ENCODE data around the gene YPEL4. TPM values are rescaled to one million over a fixed set of nuclear protein-coding genes. Genes with fewer than 3 reads are reported as not detected.

YPEL4 gene
- total RNA-seq, 1 experiment from 2014 or later: 0.16 TPM

DNA sequence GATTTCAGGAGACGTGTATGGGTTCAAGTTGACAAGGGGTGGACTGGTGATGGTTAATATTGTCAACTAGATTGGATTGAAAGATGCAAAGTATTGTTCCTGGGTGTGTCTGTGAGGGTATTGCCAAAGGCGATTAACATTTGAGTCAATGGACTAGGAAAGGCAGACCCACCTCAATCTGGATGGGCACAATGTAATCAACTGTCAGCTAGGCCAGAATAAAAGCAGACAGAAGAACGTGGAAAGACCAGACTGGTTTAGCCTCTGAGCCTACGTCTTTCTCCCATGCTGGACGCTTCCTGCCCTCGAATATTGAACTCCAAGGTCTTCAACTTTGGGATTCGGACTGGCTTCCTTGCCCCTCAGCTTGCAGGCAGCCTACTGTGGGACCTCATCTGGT is 1.7 kb upstream of the YPEL4 start:
- TF ChIP-seq, protein P1, sequence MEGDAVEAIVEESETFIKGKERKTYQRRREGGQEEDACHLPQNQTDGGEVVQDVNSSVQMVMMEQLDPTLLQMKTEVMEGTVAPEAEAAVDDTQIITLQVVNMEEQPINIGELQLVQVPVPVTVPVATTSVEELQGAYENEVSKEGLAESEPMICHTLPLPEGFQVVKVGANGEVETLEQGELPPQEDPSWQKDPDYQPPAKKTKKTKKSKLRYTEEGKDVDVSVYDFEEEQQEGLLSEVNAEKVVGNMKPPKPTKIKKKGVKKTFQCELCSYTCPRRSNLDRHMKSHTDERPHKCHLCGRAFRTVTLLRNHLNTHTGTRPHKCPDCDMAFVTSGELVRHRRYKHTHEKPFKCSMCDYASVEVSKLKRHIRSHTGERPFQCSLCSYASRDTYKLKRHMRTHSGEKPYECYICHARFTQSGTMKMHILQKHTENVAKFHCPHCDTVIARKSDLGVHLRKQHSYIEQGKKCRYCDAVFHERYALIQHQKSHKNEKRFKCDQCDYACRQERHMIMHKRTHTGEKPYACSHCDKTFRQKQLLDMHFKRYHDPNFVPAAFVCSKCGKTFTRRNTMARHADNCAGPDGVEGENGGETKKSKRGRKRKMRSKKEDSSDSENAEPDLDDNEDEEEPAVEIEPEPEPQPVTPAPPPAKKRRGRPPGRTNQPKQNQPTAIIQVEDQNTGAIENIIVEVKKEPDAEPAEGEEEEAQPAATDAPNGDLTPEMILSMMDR (IDR thresholded peaks at IDR 0.05; ENCODE audit: unreplicated experiment): no peak
- Mint-ChIP-seq H3K36me3 (ENCODE audit: insufficient read depth, unreplicated experiment) (peaks cover 4% of the 10 kb centered on the region), H3K27me3 (ENCODE audit: insufficient read depth, unreplicated experiment) (peaks cover 30% of the 10 kb centered on the region), H3K4me3 (ENCODE audit: unreplicated experiment) (no peak overlapping the region), H3K4me1 (ENCODE audit: insufficient read depth, unreplicated experiment) (peaks cover 36% of the 10 kb centered on the region), H3K27ac (ENCODE audit: low read depth, unreplicated experiment) (no peak overlapping the region), H3K9me3 (ENCODE audit: unreplicated experiment) (no peaks in the 10 kb centered on the region)
- POLR2A ChIA-PET: interaction anchor here (1.8 kb wide), 1 partner anchor 84 kb away, joined by 4 read pairs; the partner anchor contains the start of gene UBE2L6
- DNase-seq (ENCODE audit: unreplicated experiment): no peak
- CTCF ChIA-PET: interaction anchor here (1.2 to 2.5 kb wide), 3 partner anchors 9 to 97 kb away, joined by 3 to 9 read pairs (median 6); partner anchors contain the start of gene UBE2L6
- BruUV-seq (replicated peaks): no TSS peak
- intact Hi-C loops (cut with micrococcal nuclease): no loop called here

DNA sequence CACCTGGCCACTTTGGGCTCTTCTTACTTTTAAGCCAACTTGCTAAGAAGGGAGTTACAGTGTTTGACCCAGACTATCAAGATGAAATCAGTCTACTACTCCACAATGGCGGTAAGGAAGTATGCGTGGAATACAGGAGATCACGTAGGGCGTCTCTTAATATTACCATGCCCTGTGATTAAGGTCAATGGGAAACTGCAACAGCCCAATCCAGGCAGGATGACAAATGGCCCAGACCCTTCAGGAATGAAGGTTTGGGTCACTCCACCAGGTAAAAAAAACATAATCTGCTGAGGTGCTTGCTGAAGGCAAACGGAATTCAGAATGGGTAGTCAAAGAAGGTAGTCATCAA is 1.0 kb upstream of the YPEL4 start:
- no TSS peak for BruUV-seq (replicated peaks)
- Mint-ChIP-seq H3K36me3 (ENCODE audit: insufficient read depth, unreplicated experiment) (peaks cover 6% of the 10 kb centered on the region), H3K27ac (ENCODE audit: low read depth, unreplicated experiment) (no peak overlapping the region), H3K27me3 (ENCODE audit: insufficient read depth, unreplicated experiment) (peaks cover 35% of the 10 kb centered on the region), H3K4me1 (ENCODE audit: insufficient read depth, unreplicated experiment) (peaks cover 36% of the 10 kb centered on the region), H3K4me3 (ENCODE audit: unreplicated experiment) (no peak overlapping the region), H3K9me3 (ENCODE audit: unreplicated experiment) (no peaks in the 10 kb centered on the region)
- DNase-seq (ENCODE audit: unreplicated experiment): no peak
- ChIA-PET CTCF (interaction anchor here (0.5 to 2.5 kb wide), 3 partner anchors 10 to 185 kb away, joined by 3 to 12 read pairs (median 6); partner anchors contain the start of gene UBE2L6), POLR2A (no interaction called here)
- intact Hi-C loops (cut with micrococcal nuclease): no loop called here
- TF ChIP-seq, protein P1 (IDR thresholded peaks at IDR 0.05; ENCODE audit: unreplicated experiment): no peak

DNA sequence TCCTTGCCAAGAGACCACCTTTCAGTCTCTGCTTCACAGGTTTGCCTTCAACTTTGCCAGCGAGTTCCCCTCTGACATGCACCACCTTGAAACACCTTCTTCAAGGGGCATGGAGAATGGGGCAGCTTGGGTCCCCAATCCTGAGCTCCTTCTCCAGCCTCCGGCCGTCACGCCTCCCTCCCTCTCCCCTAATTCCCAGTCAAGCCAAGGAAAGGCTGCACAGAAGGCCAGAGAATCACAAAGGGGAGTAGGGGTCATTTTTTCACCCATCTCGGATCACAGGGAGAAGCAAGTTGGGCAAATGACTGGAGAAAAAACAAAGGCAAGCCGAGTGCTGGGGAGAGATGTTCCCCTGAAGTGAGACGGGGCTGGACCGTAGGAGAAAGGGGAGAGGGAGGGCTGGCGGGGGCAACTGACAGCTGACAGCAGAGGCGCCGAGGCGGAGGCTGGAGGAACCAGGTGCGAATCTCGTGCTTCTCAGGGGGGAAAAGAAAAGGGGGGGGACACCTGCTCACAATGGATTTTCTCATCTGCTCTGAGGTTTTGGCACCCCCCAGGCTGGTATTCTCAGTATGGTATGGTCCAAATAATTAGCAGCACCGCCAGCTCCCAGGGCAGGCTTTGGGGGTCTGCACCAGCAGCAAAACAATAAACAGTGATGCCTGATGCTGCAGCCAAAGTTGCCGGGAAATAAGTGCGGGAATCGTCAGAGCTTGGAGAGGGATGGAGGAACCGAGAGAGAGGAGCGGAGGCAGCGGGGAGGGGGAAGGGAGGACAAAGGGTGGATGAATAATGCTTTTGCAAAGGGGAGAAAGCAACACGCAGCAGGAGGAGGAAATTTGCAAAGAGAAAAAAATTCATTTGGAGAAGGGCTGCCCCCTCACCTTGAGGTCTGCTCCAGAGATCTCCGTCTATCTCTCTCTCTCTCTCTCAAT is 644 bp downstream of the YPEL4 start:
- ChIA-PET POLR2A (interaction anchor here (0.7 to 2.0 kb wide), 5 partner anchors 9 to 324 kb away, joined by 3 to 7 read pairs (median 5); partner anchors contain the start of genes CLP1 and TNKS1BP1), CTCF (interaction anchor here (0.6 to 2.2 kb wide), 5 partner anchors 8 to 300 kb away, joined by 3 to 12 read pairs (median 4); no protein-coding TSS in a partner anchor)
- Mint-ChIP-seq H3K36me3 (ENCODE audit: insufficient read depth, unreplicated experiment) (peaks cover 6% of the 10 kb centered on the region), H3K27ac (ENCODE audit: low read depth, unreplicated experiment) (peak overlapping the region; percentile 54), H3K27me3 (ENCODE audit: insufficient read depth, unreplicated experiment) (peaks cover 35% of the 10 kb centered on the region), H3K4me1 (ENCODE audit: insufficient read depth, unreplicated experiment) (peaks cover 36% of the 10 kb centered on the region), H3K9me3 (ENCODE audit: unreplicated experiment) (no peaks in the 10 kb centered on the region), H3K4me3 (ENCODE audit: unreplicated experiment) (peak overlapping the region; percentile 73)
- no peak for DNase-seq (ENCODE audit: unreplicated experiment)
- TF ChIP-seq, protein P1 (IDR thresholded peaks at IDR 0.05; ENCODE audit: unreplicated experiment): no peak
- BruUV-seq (replicated peaks): no TSS peak
- intact Hi-C loops (cut with micrococcal nuclease): loop anchor here (5.0 kb wide), 1 partner anchor 873 kb away; no protein-coding TSS in a partner anchor
